Ishikawa (cell line): ENCODE data around the gene FIGNL2.

Experiments used
- CEBPB ChIP-seq: IDR thresholded peaks from 2 replicates; pipeline ENCODE4 v1.6.1; 2012
- CREB1 ChIP-seq: IDR thresholded peaks from 2 replicates; pipeline ENCODE4 v1.6.1; 2012; ENCODE audit warnings: low read depth
- EGR1 ChIP-seq: IDR thresholded peaks from 2 replicates; pipeline ENCODE4 v1.6.1; 2012
- EP300 ChIP-seq: IDR thresholded peaks from 2 replicates; pipeline ENCODE4 v1.6.1; 2012; ENCODE audit warnings: borderline replicate concordance
- FOXM1 ChIP-seq: IDR thresholded peaks from 2 replicates; pipeline ENCODE4 v1.6.1; 2012; ENCODE audit warnings: low read depth, borderline replicate concordance
- NFIC ChIP-seq: IDR thresholded peaks from 2 replicates; pipeline ENCODE4 v1.6.1; 2012
- RAD21 ChIP-seq: IDR thresholded peaks from 2 replicates; pipeline ENCODE4 v1.6.1; 2012; ENCODE audit warnings: low read depth
- TAF1 ChIP-seq: IDR thresholded peaks from 2 replicates; pipeline ENCODE4 v1.6.1; 2012; ENCODE audit warnings: low read depth, mild to moderate bottlenecking
- TCF12 ChIP-seq: IDR thresholded peaks from 2 replicates; pipeline ENCODE4 v1.6.1; 2012; ENCODE audit warnings: low read depth
- TEAD4 ChIP-seq: IDR thresholded peaks from 2 replicates; pipeline ENCODE4 v1.6.1; 2012
- YY1 ChIP-seq: IDR thresholded peaks from 2 replicates; pipeline ENCODE4 v1.6.1; 2012; ENCODE audit warnings: low read depth
- ZBTB7A ChIP-seq: IDR thresholded peaks from 2 replicates; pipeline ENCODE4 v1.6.1; 2012; ENCODE audit warnings: low read depth
- TF ChIP-seq, protein P1 (sequence below): IDR thresholded peaks from 2 replicates; pipeline ENCODE4 v1.6.1; 2012
- TF ChIP-seq, protein P2 (sequence below): IDR thresholded peaks from 2 replicates; pipeline ENCODE4 v1.6.1; 2012
- TF ChIP-seq, protein P3 (sequence below): IDR thresholded peaks from 2 replicates; pipeline ENCODE4 v1.6.1; 2012; ENCODE audit warnings: low read depth, mild to moderate bottlenecking

The FIGNL2 gene

DNA sequence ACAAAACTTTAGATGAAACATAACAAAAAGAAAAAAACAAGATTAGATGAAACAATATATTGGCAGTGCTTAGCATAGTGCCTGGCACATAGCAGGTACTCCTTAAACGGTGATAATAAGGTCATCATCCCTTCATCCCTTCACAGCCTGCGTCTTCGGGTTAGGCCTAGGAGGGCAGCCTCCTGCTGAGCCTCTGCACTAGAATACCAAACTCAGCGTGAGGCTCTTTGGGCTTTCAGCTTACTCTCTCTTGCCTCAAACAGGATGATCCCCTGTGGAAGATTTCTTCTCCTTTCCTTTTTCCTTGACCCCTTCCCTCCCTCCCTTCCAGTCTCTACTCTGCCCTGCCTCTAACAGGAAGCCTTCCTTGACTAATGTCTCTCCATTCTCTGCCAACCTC lies 14.4 kb upstream of the FIGNL2 start:
- TF ChIP-seq NFIC (no peak), TCF12 (no peak), TAF1 (no peak), CEBPB (no peak), ZBTB7A (no peak), CREB1 (no peak), EGR1 (no peak), EP300 (no peak), RAD21 (no peak), FOXM1 (no peak), TEAD4 (no peak), YY1 (no peak)
- TF ChIP-seq, protein P1, sequence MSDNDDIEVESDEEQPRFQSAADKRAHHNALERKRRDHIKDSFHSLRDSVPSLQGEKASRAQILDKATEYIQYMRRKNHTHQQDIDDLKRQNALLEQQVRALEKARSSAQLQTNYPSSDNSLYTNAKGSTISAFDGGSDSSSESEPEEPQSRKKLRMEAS: no peak
- TF ChIP-seq, protein P2, sequence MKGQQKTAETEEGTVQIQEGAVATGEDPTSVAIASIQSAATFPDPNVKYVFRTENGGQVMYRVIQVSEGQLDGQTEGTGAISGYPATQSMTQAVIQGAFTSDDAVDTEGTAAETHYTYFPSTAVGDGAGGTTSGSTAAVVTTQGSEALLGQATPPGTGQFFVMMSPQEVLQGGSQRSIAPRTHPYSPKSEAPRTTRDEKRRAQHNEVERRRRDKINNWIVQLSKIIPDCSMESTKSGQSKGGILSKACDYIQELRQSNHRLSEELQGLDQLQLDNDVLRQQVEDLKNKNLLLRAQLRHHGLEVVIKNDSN: no peak
- TF ChIP-seq, protein P3, sequence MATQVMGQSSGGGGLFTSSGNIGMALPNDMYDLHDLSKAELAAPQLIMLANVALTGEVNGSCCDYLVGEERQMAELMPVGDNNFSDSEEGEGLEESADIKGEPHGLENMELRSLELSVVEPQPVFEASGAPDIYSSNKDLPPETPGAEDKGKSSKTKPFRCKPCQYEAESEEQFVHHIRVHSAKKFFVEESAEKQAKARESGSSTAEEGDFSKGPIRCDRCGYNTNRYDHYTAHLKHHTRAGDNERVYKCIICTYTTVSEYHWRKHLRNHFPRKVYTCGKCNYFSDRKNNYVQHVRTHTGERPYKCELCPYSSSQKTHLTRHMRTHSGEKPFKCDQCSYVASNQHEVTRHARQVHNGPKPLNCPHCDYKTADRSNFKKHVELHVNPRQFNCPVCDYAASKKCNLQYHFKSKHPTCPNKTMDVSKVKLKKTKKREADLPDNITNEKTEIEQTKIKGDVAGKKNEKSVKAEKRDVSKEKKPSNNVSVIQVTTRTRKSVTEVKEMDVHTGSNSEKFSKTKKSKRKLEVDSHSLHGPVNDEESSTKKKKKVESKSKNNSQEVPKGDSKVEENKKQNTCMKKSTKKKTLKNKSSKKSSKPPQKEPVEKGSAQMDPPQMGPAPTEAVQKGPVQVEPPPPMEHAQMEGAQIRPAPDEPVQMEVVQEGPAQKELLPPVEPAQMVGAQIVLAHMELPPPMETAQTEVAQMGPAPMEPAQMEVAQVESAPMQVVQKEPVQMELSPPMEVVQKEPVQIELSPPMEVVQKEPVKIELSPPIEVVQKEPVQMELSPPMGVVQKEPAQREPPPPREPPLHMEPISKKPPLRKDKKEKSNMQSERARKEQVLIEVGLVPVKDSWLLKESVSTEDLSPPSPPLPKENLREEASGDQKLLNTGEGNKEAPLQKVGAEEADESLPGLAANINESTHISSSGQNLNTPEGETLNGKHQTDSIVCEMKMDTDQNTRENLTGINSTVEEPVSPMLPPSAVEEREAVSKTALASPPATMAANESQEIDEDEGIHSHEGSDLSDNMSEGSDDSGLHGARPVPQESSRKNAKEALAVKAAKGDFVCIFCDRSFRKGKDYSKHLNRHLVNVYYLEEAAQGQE: no peak

DNA sequence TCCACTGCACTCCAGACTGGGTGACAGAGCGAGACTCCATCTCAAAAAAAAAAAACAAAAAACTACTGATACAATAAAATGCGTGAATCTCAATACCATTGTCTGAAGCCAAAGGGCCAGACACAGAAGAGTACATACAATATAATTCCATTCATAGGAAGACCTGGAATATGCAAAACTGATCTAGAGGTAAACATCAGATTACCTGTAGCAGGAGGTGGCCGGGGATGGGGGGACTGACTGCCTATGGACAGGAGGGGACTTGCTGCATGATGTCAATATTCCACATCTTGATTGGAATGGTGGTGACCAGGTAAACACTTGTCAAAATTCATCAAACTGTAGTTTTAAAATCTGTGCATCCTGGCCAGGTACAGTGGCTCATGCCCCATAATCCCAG lies 12.5 kb upstream of the FIGNL2 start:
- TF ChIP-seq, protein P3: no peak
- TF ChIP-seq TEAD4 (no peak), RAD21 (no peak), YY1 (no peak)

DNA sequence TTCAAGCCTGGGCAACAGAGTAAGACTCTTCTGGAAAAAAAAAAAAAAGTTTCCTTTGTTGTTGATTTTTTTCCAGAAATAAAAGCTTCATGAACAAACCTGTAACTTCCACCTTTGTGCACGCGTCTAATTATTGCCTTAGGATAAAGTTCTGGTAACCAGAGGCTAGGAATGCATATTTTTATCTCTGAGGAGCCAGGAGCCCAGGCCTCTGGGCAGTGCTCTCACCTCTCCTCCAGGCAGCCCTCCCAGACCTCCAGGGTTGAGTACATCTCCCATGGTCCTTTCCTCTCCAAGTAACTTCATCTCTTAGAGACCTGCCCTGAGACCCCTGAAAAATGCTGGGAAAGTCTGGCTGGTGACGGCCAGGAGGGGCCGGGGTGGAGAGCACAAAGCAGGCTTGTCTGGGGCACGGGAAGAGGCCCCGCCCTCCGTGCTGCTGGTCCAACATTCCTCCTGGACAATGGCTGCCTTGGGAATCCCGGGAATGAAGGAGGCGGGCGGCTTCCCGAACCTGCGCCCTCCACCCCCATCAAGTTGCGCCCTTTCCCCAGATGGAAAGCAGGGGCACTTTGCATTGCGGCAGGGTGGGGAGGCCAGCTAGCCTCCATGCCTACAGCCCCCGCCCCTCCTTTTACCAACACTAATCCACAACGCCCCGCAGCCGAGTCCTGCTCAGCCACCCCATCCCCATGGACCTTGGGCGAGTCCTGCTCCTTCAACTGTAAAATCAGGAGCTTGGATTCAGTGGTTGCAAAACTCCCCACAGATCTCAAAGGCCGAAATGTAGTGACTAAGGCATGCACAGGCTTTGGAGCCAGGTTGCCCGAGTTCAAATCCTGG lies 7.3 kb upstream of the FIGNL2 start:
- TF ChIP-seq TEAD4 (peak; percentile 76), YY1 (peak; percentile 78; the same call in 1 of the 2 replicates)
- TF ChIP-seq, protein P2: no peak

DNA sequence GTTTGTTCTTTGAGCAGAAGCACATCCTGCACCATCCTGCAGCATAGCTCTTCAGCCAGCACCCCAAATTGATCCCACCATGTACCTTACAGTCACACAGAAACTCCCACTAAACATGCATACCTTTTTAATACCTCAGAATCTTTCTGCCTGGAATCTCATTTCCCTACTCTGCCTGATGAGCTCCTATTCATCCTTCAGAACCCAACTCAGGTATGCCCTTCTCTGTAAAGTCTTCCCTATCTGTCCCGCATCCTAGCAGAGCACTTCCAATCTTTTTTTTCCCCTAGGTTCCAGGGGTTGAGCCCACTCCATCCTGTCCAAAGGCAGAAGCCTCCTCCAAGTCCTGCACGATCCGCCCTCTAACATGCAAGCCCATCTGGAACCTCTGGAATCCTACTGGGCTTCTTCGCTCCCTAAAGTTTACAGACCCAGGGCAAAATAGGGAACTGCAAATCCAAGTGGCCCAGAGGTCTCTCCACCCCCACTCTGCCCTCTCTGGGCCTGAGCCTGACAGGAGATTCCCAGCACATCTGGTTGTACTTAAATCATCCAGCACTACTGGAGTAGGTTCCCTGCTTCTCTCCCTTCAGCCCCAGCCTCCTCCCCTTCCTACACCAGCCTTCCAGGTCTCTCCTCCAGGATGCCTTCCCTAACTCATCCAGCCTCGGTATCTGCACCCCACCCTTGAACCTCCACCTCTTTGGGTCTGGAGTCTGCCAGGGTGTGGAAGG lies 4.1 kb upstream of the FIGNL2 start:
- TF ChIP-seq ZBTB7A (no peak), NFIC (no peak), TCF12 (no peak), YY1 (no peak), TAF1 (no peak), EP300 (no peak), TEAD4 (no peak), CEBPB (no peak), EGR1 (no peak), CREB1 (no peak), FOXM1 (no peak), RAD21 (no peak)
- TF ChIP-seq, protein P2: no peak
- TF ChIP-seq, protein P3: no peak
- TF ChIP-seq, protein P1: no peak
